H9 (cell line): ENCODE measurements around the gene RPL28. TPM values are rescaled to one million over a fixed set of nuclear protein-coding genes. Genes with fewer than 3 reads are reported as not detected.

Source experiments
- DNase-seq: peaks from one replicate; pipeline ENCODE4 v3.0.0-alpha.2; 2017
- H2AFZ ChIP-seq: one replicate; pipeline ENCODE4 v1.6.1; 2013; ENCODE audit warnings: mild to moderate bottlenecking, low read length, control low read depth, moderate library complexity
- H2AK5ac ChIP-seq: 2 replicates; pipeline ENCODE4 v1.6.1; 2013; ENCODE audit warnings: low read length, control low read depth, mixed read lengths; ENCODE audit not compliant: insufficient read length
- H2BK120ac ChIP-seq: one replicate; pipeline ENCODE4 v1.6.1; 2013; ENCODE audit warnings: low read depth, mild to moderate bottlenecking, low read length, control low read depth, inconsistent platforms; ENCODE audit not compliant: poor library complexity, severe bottlenecking
- H2BK12ac ChIP-seq: 2 replicates; pipeline ENCODE4 v1.6.1; 2013; ENCODE audit warnings: low read length, control low read depth, mixed read lengths, low read depth; ENCODE audit not compliant: insufficient read length
- H2BK15ac ChIP-seq: 2 replicates; pipeline ENCODE4 v1.6.1; 2013; ENCODE audit warnings: low read depth, low read length, control low read depth
- H2BK20ac ChIP-seq: one replicate; pipeline ENCODE4 v1.6.1; 2013; ENCODE audit warnings: low read depth, mild to moderate bottlenecking, low read length, control low read depth, inconsistent platforms; ENCODE audit not compliant: poor library complexity, severe bottlenecking
- H2BK5ac ChIP-seq: 2 replicates; pipeline ENCODE4 v1.6.1; 2013; ENCODE audit warnings: low read length, control low read depth, mixed read lengths; ENCODE audit not compliant: insufficient read length
- H3K14ac ChIP-seq: 2 replicates; pipeline ENCODE4 v1.6.1; 2013; ENCODE audit warnings: low read length, control low read depth; ENCODE audit not compliant: insufficient read depth
- H3K18ac ChIP-seq: 2 replicates; pipeline ENCODE4 v1.6.1; 2013; ENCODE audit warnings: low read depth, mild to moderate bottlenecking, mixed read lengths, low read length, control low read depth; ENCODE audit not compliant: insufficient read length
- H3K23ac ChIP-seq: 2 replicates; pipeline ENCODE4 v1.6.1; 2013; ENCODE audit warnings: low read length, control low read depth, mixed read lengths, low read depth; ENCODE audit not compliant: insufficient read length
- H3K23me2 ChIP-seq: 2 replicates; pipeline ENCODE4 v1.6.1; 2013; ENCODE audit warnings: low read depth, mild to moderate bottlenecking, mixed read lengths, low read length, control low read depth; ENCODE audit not compliant: insufficient read length, poor library complexity, severe bottlenecking
- H3K27ac ChIP-seq: 2 replicates; pipeline ENCODE4 v1.5.1; 2013; ENCODE audit warnings: low read length, control low read depth, mixed read lengths, low read depth; ENCODE audit not compliant: insufficient read length
- H3K27me3 ChIP-seq: 2 replicates; pipeline ENCODE4 v1.6.1; 2013; ENCODE audit warnings: low read length, control low read depth, inconsistent platforms; ENCODE audit not compliant: insufficient read depth
- H3K4ac ChIP-seq: 2 replicates; pipeline ENCODE4 v1.6.1; 2013; ENCODE audit warnings: low read depth, mild to moderate bottlenecking, control low read depth, inconsistent platforms, low read length, moderate library complexity
- H3K4me1 ChIP-seq: 2 replicates; pipeline ENCODE4 v1.6.1; 2013; ENCODE audit warnings: low read length, control low read depth, inconsistent platforms; ENCODE audit not compliant: insufficient read depth
- H3K4me2 ChIP-seq: 2 replicates; pipeline ENCODE4 v1.6.1; 2013; ENCODE audit warnings: low read length, control low read depth, mixed read lengths; ENCODE audit not compliant: insufficient read length, insufficient read depth
- H3K56ac ChIP-seq: 2 replicates; pipeline ENCODE4 v1.6.1; 2013; ENCODE audit warnings: low read depth, mild to moderate bottlenecking, mixed read lengths, low read length, control low read depth; ENCODE audit not compliant: insufficient read length
- H3K79me1 ChIP-seq: 2 replicates; pipeline ENCODE4 v1.6.1; 2013; ENCODE audit warnings: low read depth, mild to moderate bottlenecking, moderate library complexity, low read length, control low read depth, inconsistent platforms; ENCODE audit not compliant: insufficient read depth, poor library complexity, severe bottlenecking
- H3K79me2 ChIP-seq: 2 replicates; pipeline ENCODE4 v1.6.1; 2013; ENCODE audit warnings: low read length, control low read depth, inconsistent platforms; ENCODE audit not compliant: insufficient read depth
- H3K9ac ChIP-seq: 2 replicates; pipeline ENCODE4 v1.6.1; 2013; ENCODE audit warnings: low read length, control low read depth, mixed read lengths; ENCODE audit not compliant: insufficient read length; ENCODE audit errors: extremely low read depth
- H3K9me3 ChIP-seq: one replicate; pipeline ENCODE4 v1.6.1; 2013; ENCODE audit warnings: low read depth, low read length, inconsistent platforms; ENCODE audit not compliant: control insufficient read depth
- H3T11ph ChIP-seq: one replicate; pipeline ENCODE4 v1.6.1; 2013; ENCODE audit warnings: mild to moderate bottlenecking, low read length, control low read depth, inconsistent platforms
- H4K20me1 ChIP-seq: one replicate; pipeline ENCODE4 v1.6.1; 2013; ENCODE audit not compliant: control insufficient read depth, insufficient read length, insufficient read depth
- H4K5ac ChIP-seq: 2 replicates; pipeline ENCODE4 v1.6.1; 2013; ENCODE audit warnings: low read depth, mild to moderate bottlenecking, mixed read lengths, low read length, control low read depth; ENCODE audit not compliant: insufficient read length
- H4K8ac ChIP-seq: replicated peaks from 2 replicates; pipeline ENCODE4 v1.6.1; 2013; ENCODE audit warnings: low read length, control low read depth, mixed read lengths, low read depth; ENCODE audit not compliant: insufficient read length
- H4K91ac ChIP-seq: 2 replicates; pipeline ENCODE4 v1.6.1; 2013; ENCODE audit warnings: low read depth, mild to moderate bottlenecking, moderate library complexity, mixed read lengths, low read length, control low read depth; ENCODE audit not compliant: insufficient read length
- H3K27ac Mint-ChIP-seq, 3 experiments: 2 replicates in 2 of 3; 3 replicates in 1 of 3; pipeline ENCODE4 v1.8.0; 2020 to 2021; ENCODE audit warnings: mixed read lengths in 3 of 3, mild to moderate bottlenecking in 1 of 3, moderate library complexity in 1 of 3
- H3K27me3 Mint-ChIP-seq: 2 replicates; pipeline ENCODE4 v1.8.0; 2021; ENCODE audit warnings: low read depth, mild to moderate bottlenecking, moderate library complexity, mixed read lengths
- H3K36me3 Mint-ChIP-seq, 3 experiments: 2 replicates in 2 of 3; 3 replicates in 1 of 3; pipeline ENCODE4 v1.8.0; 2020 to 2021; ENCODE audit warnings: low read depth in 3 of 3, mixed read lengths in 3 of 3; ENCODE audit not compliant: insufficient read depth in 1 of 3
- H3K4me1 Mint-ChIP-seq, 2 experiments: 2 replicates each; pipeline ENCODE4 v1.8.0; 2020; ENCODE audit warnings: mixed read lengths in 2 of 2
- H3K4me3 Mint-ChIP-seq, 2 experiments: 2 replicates in 1 of 2; 3 replicates in 1 of 2; pipeline ENCODE4 v1.8.0; 2020 to 2021; ENCODE audit warnings: mild to moderate bottlenecking in 2 of 2, mixed read lengths in 2 of 2, moderate library complexity in 1 of 2
- H3K9me3 Mint-ChIP-seq, 2 experiments: 2 replicates in 1 of 2; 3 replicates in 1 of 2; pipeline ENCODE4 v1.8.0; 2020; ENCODE audit warnings: mild to moderate bottlenecking in 2 of 2, mixed read lengths in 2 of 2, moderate library complexity in 1 of 2
- WGBS: extraction: QIAGEN DNeasy Blood & Tissue Kit; methylation state at CpG from one replicate; pipeline ENCODE4 v1.1.7; 2013; ENCODE audit warnings: missing lambda C conversion rate, low lambda C conversion rate, mixed read lengths; ENCODE audit not compliant: insufficient read length; ENCODE audit errors: extremely low coverage; 5-methylcytosine and 5-hydroxymethylcytosine counted together
- total RNA-seq: library from RNA; stranded (reverse); gene quantifications from 2 replicates; pipeline ENCODE4 v1.2.1, GENCODE V29; 2021
- TF ChIP-seq, protein P1 (sequence below): fragments of 200-600 bp; sonication (generic); conservative IDR thresholded peaks from 3 replicates; pipeline ENCODE4 v1.8.0; 2021; ENCODE audit warnings: antibody characterized with exemption, mild to moderate bottlenecking

The RPL28 gene
- total RNA-seq, 1 experiment from 2014 or later = 2,076 TPM

DNA sequence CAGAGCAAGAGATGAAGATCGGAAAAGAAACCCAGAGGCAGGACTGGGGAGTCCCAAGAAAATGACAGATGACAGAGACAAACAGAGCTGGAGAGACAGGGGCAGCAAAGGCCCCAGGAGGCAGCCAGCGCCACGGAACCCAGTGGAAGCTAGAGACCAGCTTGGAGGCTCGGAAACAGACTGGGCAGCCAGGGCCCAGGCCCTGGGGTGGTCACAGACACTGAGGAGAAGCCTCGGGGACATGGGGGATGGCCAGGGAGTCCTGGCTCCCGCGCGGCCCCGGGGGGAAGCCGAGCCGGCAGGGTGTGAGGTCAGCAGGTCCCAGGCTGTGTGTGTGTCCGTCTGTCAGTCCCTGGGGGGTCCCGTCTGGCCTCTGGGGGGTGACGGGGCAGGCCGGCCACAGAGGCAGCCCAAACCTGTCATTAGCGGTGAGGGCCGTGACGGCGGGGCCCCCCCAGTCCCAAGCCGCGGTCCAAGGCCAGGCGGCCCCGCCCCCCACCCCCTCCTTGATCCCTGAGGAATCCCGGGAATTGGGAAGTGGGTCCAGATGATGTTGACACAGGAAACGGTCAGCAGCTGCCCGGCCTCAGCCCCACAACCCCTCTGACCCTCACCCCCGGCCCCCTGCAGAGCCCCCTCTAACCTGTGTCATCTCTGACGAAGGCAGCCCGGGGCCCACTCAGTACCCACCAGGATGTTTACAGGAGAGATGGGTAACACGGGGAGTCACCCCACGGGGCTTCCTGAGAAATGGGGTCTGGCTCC lies 11.6 kb upstream of the RPL28 start:
- Histone ChIP-seq H2BK15ac (no peak overlapping the region), H3K4me1 (no peaks in the 10 kb centered on the region; the same call in 1 of the 2 replicates), H3K27me3 (peaks cover 5% of the 10 kb centered on the region; the same call in 1 of the 2 replicates), H4K20me1 (no peaks in the 10 kb centered on the region), H3K14ac (no peak overlapping the region; the same call in 1 of the 2 replicates), H3K79me2 (no peaks in the 10 kb centered on the region), H3K4me2 (peak overlapping the region; percentile 33), H2BK5ac (no peak overlapping the region), H3K27ac (no peak overlapping the region), H3K9me3 (no peaks in the 10 kb centered on the region), H3K23me2 (peaks cover 17% of the 10 kb centered on the region), H3K56ac (no peak overlapping the region), H3K9ac (no peak overlapping the region), H4K5ac (no peak overlapping the region), H4K8ac (no peak overlapping the region), H3T11ph (no peak overlapping the region), H3K18ac (no peak overlapping the region), H2AFZ (no peak overlapping the region), H4K91ac (no peak overlapping the region), H2BK20ac (no peak overlapping the region), H3K23ac (no peak overlapping the region), H2BK120ac (no peak overlapping the region), H3K4ac (no peak overlapping the region), H3K79me1 (no peaks in the 10 kb centered on the region), H2BK12ac (no peak overlapping the region), H2AK5ac (no peak overlapping the region)
- Mint-ChIP-seq H3K36me3 (peaks cover 0 to 6% (median 0%) of the 10 kb centered on the region in 3 experiments; a peak in 1 of 7 replicates), H3K4me3 (peak overlapping the region; percentile 4 to 51; a peak in 3 of 5 replicates), H3K27me3 (peaks cover 70% of the 10 kb centered on the region), H3K4me1 (peaks cover 41 to 57% of the 10 kb centered on the region in 2 experiments), H3K27ac (peak overlapping the region in 2 of 3 experiments; percentile 17 to 55; a peak in 3 of 7 replicates), H3K9me3 (peaks cover 0 to 5% of the 10 kb centered on the region in 2 experiments; a peak in 2 of 5 replicates)
- no CpG with 5 or more reads among the region's 31 CpGs for WGBS
- no peak for DNase-seq
- TF ChIP-seq, protein P1, sequence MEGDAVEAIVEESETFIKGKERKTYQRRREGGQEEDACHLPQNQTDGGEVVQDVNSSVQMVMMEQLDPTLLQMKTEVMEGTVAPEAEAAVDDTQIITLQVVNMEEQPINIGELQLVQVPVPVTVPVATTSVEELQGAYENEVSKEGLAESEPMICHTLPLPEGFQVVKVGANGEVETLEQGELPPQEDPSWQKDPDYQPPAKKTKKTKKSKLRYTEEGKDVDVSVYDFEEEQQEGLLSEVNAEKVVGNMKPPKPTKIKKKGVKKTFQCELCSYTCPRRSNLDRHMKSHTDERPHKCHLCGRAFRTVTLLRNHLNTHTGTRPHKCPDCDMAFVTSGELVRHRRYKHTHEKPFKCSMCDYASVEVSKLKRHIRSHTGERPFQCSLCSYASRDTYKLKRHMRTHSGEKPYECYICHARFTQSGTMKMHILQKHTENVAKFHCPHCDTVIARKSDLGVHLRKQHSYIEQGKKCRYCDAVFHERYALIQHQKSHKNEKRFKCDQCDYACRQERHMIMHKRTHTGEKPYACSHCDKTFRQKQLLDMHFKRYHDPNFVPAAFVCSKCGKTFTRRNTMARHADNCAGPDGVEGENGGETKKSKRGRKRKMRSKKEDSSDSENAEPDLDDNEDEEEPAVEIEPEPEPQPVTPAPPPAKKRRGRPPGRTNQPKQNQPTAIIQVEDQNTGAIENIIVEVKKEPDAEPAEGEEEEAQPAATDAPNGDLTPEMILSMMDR = no peak
